ENCODE results near the gene PCBP4.

Gene PCBP4

DNA sequence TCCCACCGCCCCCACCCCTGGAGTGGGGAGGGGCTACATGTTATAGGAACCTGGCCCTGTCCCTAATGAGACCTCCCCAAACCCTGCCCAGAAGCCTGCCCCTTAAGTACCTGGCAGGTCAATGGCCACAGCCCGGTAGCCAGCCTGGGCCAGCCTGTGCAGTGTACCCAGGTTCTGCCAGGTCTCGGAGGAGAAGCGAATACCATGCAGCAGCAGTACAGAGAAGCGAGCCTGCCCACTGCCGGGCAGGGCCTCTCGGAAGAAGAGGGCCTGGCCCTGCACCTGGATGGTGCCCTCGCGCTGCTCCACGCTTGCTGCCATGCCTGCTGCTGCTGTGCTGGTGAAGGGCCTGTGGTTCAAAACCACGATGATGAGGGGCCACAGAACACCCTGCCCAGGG, 4.1 kb upstream of the PCBP4 start:
- DNase-seq (ENCODE audit: low spot score) = no peak

DNA sequence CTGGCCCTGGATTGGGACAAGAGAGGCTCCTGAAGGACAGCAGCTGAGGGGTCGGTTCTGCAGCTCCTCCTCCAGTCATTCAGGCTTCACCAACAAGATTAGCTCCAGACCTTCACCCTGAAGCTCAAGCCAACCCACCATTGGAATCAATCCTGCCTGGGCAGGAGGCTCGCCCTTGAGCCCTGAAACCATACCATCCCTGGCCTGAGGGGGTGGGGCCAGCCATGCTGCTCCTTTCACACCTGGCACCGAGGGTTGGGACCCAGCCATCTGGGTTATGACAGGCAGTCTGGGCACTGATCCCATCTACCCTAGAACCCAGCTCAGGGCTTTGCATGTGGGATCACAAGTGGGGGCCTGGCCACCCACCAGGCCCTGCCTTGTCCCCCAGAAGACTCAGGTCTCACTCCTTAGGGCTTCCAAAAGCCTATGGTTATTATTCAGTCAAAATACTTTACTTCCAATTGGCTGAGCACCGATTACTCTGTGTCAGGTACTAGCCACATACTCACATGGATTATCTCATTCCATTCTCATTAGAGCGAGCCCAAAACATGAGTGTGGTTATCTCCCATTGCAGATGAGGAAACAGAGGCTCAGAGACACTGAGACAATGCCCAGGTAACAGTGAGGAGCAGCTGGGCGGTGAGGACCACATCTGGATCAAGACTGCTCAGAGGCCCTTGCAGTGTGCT, 3.5 kb upstream of the PCBP4 start:
- DNase-seq (ENCODE audit: low spot score) = no peak

DNA sequence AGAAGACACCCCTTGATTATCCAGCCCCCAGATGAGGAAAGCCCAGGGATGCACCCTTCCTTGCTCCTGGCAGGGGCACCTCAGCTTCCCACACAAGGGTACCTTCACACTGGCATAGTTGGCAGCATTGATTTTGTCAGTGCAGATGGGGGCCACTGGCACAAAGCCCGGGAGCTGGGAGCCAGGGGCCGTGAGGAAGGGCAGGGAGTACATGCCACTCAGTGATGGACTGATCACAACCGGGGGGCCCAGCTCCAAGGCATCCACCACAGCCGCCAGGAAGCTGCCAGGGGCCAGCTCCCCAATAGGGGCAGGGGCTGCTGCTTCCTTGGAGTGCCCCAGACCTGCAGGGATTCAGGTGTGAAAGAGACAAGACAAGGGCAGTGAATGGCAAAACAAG, 2.6 kb upstream of the PCBP4 start:
- no peak for DNase-seq (ENCODE audit: low spot score)

DNA sequence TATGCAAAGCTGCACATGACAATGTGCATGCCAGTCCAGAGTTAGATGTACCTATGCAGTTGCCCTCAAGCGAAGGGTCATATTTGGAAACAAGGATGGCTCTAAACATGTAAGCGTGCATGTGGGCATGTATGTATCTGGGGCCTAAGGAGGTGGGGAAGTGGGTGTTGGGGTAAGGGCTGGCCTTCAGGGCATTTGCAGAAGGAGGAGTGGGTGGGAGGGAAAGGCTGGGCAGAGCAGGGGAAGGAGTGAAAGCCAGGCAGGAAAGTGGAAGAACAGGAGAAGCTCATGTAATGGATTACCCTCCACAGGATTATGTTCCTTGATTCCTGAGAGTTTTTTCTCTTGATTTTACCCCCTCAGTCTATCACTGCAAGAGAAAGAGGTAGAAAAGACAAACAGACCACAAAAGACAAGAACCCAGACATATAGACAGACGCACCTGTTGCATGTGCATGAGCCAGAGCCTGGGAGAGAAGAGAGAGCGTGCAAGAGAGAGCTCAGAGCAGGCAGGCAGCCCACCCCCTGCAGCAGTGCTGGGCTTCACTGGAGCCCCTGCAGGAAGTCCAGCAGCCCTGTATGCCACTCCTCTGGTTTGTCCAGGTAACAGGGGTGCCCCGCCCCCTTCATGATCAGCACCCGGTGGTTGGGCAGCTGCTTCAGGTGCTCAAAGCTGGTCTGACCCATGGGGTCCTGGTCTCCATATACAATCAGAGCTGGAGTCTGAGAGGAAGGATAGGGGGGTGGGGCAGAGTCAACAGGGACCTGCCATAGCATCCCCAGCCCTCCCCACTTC, 1.8 kb upstream of the PCBP4 start:
- no peak for DNase-seq (ENCODE audit: low spot score)

DNA sequence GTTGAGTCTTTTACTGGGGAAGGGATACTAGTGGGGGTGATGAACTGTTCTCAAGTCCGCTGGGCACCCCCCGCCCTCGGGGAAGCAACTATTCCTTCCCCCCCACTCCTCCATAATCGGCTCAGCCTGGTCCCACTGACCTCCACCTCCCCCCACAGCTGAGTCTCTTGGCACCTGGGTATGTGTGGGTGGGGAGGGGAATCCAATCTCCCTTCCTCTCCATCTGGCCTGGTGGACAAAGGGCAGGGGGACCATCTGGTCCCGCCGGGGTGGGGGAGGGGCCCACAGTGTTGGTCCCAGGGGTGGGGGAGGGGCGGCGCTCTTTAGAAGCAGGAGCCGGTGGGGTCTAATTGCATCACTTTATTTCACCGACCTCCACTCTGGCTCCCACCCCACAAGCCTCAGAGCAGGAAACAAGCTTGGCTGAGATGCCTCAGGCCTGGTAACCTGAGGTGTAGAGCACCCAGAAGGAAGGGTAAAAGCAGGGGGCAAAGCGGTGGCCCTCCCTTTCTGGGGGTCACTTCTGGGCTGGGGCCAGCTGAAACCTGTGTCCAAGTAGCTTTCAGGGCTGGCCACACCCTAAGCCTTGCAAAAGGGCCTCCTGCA, 1.0 kb upstream of the PCBP4 start:
- DNase-seq (ENCODE audit: low spot score) = no peak

DNA sequence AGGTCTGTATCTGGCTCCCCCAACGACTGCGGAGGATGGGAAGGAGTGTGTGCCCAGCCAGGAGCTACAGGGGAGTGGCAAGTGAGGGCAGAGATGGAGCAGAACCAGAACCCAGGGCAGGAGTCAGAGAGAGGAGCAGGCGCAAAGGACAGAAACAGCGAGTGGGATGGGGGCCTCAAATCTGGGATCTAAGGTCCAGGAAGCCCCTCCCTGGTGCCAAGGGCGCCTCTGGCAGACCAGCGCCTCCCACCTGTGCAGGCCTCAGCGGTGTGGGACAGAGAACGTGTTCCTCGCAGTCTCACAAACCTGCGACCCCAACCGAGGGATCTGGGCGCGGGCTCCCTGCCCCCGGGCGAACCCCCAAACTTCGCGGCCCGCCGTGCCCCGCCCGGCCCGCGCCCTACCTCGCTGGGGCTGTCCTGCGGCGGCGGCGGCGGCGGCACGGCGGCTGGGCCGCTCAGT, 301 bp downstream of the PCBP4 start:
- DNase-seq (ENCODE audit: low spot score) = no peak

DNA sequence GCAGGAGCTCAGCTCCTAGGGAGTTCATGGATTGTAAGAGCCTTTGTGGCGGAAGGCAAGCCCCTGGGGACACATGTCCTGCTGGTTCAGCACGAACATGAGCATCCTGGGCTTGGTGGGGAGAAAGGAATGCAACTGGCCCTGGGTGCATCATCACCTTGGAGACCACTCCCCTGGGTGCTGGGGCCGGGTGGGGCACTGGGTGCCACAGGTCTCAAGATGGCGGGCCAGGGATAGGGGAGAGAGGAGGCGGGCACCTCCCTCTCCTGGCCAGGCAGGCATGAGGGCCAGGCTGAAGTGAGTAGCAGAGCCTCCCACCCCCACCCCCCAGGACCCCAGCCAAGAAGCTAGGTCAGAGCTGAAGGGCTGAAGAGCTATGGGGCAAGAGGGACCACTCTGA, 768 bp downstream of the PCBP4 start:
- DNase-seq (ENCODE audit: low spot score) = no peak

DNA sequence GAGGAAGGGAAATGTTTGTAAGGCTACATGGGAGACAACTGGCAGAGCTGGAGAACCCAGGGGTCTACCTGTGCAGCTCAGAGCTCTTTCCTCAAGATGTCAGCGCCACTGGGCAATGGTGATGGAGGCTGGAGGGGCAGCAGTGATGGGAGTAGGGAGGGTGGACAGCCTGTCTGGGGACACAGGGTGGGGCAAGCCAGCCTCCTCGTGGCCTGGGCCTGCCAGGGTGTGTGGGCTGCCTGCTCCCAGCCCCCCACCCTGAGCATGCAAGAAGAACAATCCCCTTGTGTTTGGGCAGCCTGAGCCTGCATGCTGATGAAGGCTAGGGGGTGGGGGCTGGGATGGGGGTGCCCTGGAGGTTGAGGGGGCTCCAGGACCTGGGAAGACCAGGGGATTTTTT, 1.2 kb downstream of the PCBP4 start:
- DNase-seq (ENCODE audit: low spot score) = no peak

DNA sequence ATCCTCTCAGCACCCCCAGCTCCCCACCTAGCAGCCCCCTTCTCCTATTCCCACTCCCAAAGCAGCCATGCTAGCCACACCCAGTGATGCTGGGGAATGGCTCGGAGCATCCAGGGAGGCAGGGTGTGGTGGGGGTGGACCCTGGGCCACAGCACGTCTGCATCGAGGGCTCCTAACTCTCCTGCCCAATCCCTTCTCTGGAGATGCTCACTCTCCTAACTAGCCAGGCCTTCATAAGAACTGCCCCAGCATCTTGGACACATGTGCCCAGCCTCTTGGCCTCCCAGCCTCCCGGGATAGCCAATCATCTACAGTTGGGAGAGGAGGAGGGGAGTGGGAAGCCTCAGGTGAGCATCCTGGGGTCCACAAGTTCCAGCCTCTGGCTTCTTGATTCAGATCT, 2.7 kb downstream of the PCBP4 start:
- DNase-seq (ENCODE audit: low spot score) = no peak

DNA sequence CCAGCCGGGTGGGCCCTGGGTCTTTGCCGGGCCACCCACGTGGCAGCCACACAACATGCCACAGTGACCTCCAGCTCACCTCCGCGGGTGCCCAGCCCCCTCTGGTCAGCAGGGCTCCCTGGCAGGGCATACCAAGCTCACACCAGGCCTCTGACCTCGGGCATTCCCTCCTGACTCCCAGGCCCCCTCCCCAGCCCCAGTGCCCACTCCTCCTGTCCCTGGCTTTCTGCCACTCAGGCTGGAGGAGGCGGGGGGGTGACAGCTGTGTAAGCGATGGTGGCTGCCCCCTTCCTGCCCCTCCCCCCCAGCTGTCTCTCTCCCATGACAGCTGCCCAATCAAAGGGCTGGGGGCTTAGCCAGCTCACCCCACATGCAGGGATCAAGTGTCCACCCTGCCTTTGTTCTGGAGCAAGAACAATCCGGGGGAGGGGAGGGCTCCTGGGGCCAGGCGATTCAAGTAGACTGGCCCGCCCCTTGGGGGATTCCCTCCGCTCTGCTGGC, 3.3 kb downstream of the PCBP4 start:
- DNase-seq (ENCODE audit: low spot score) = no peak

DNA sequence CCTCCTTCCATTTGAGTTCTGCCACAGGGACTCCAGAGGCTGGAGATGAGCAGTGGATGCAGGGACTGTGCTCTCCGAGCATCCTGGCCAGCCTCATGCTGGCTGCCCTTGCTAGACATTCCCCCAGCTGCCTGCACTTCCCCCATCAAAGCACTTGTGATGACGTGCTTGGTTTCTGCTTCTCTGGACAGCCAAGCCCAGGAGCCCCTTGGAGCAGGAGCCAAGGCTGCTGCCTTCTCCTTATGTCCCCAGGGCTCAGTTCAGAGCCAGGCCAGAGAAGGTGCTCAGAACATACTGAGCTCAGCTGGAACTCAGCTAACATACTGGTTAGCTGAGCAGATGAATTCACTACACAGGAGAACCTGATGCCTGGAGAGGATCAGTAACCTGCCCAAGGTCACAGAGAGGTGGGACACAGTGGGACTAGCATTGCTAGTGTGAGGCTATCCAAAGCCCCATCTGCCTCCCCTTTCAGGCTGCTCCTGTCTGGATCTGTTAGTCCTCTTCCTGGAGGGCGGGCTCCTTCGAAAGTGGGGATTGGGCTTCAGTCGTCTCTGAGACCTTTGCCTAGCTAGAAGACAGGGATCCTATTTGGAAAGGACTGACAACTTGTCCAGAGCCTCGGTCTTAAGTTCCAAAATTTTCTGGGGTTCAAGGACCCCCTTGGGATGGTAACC, 4.3 kb downstream of the PCBP4 start:
- no peak for DNase-seq (ENCODE audit: low spot score)

DNA sequence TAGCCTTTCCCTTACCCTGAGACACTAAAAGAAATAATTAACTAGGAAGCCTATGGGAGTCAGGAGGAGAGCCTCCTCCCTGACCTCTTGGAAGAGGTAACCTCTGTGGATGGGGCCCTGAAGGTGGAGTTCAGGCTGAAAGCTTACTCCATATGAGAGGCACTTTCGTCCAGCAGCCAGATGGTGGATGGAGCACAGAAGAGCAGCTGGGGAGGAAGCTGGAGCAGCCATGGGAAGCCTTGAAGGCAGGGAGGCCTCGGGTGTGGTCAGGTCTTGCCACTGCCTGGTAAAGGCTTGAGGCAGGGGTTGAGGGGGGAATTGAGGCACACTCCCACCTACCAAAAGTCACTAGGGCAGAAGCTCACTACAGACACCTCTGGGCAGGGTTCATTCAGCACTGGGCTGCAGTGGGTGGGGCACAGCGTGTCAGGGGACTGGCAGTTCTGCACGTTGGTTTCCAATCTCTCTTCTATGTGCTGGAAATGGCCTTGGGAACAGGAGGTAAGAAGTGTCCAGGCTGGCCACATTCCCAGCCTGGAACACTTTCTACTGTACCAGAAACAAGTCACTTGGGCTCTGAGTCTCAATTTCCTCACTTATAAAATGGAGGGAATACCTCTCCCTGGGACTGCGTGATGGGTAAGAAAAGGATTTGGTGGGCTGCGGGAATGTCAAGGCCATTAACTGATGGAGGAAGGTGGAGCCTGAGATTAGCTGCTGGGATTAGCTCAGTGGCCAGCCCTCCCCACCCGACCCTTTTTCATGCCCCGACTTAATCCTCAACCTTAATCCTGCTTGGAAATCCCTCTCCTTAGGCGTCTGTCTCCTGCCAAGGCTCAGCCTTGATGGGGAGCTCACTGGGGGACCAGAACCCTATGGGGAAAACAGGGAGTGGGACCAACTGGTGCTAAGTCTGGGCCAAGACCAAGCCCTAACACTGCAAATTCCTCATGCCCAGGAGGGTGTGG, 5.4 kb downstream of the PCBP4 start:
- DNase-seq (ENCODE audit: low spot score) = no peak

DNA sequence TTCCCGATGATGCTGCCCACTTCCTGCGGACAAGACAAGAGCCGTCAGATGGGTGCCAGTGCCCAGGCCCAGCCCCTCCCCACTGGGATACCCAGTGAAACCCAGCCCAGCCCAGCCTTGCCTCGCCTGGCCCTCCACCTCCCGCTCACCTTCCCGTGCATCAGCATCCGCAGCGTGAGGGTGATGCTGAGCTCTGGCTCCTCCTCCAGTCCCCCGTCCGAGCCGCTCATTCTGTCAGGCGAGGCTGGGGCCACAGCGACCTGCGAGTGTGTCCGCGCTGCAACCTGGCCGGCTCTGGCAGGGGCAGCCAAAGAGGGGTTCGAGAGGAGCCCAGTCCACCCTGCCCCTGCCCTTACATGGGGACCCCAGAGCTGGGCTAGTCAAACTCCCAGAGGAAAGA, 6.2 kb downstream of the PCBP4 start:
- DNase-seq (ENCODE audit: low spot score) = no peak

DNA sequence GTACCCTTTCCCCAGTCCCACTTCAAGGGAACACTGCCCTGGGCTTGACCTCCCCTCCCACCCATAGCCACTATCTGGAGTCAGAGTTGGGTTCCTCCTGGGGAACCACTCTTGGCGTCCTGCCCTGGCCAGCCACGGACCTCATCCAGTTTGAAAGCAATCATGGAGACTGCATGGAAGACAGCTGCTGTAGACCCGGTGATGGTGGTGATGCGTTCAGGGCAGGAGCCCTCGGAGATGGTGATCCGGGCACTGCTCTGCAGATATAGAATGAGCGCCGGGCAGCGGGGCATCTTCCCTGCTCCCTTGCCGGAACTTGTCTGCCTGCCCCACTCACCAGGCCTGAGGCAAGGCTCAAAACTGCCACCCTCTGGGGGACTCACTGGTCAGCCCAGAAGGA, 6.9 kb downstream of the PCBP4 start:
- no peak for DNase-seq (ENCODE audit: low spot score)

DNA sequence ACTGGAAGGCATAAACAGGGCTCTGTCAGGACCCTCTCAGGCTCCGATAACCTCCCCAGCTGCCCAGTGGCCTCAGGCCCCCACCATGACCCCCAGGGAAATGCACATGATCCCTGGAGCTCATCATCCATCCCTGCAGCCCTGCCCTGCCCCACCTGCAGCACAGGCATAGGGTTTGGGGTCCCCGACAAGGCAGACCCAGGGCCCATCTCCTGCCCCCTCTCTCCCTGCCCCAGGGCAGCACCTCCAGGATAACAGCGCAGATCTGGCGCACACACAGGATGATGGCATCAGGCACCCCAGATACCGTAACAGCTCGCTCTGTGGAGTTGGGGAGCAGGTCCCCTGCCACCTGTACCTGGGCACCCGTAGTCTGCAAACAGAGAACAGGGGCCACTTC, 7.6 kb downstream of the PCBP4 start:
- DNase-seq (ENCODE audit: low spot score) = no peak

DNA sequence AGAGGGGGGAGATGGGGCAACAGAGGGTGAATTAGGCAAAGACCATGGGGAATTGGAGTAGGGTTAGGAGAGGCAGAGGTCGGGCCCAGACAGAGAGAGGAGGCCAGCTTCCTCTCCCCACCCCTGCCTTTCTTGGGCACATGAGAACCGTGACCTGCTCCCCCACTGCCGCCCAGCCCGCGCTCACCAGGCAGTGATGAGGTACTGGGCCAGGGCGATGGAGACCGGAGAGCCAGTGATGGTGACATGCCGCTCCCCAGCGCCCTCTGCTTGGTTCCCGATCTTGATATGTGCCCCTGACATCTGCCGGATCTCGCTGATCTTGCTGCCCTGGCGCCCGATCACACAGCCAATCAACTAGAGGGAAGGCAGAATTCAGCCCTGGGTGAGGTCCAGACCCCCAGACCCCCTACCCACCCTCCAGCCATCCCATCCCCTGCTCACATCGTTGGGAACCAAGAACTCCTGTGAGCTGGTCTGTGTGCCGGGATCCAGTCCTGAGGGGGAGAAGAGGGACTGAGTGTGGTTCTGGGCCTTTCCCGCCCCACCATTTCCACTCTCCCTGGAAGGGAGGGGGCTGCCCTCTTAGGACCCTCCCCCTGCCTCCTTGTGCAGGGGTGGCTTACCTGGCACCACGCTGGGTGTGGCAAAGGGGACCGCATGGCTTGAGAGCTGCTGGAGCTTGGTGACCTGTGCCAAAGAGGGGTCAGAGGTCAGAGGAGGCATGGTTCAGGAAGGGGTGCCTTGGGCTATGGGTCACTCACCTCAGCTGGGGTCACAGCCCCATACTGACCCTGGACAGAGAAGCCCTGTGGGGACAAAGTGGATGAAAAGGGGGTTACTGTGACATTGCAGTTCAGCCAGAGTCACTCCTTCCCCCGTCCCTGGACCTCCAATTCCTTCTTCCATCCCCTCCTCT, 8.4 kb downstream of the PCBP4 start:
- DNase-seq (ENCODE audit: low spot score) = no peak

DNA sequence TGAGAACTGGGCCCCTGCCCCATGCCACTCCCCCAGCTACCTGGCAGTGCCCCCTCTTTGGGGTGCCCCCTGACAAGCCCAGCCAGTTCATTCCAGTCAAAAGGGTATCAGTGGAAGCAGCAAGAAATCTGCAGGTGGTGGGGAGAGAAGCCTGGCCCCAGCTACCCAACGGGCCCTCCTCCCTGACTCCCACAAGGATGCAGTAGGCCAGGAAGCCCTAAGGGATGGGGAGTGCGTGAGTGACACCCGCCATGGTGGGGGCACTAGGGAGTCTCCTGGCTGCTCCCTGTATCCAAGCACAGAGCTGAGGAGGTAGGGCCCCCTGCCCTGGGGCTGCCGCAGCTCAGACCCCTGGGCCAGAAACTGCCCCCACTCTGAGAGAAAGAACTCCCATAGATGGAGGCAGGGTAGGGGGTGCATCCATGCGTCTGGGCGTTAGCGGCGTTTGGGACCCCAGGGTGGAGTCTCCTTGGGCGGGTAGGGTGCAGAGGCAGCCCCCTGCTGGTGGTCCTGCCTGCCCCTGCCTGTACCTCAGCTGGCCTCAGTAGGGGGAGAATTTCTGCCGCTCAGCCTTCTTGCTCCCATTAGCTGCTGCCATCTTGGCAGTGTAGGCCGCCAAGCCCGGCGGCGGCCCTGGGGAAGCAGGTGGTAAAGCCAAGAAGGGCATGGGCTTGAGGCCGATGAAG, 9.6 kb downstream of the PCBP4 start:
- no peak for DNase-seq (ENCODE audit: low spot score)

DNA sequence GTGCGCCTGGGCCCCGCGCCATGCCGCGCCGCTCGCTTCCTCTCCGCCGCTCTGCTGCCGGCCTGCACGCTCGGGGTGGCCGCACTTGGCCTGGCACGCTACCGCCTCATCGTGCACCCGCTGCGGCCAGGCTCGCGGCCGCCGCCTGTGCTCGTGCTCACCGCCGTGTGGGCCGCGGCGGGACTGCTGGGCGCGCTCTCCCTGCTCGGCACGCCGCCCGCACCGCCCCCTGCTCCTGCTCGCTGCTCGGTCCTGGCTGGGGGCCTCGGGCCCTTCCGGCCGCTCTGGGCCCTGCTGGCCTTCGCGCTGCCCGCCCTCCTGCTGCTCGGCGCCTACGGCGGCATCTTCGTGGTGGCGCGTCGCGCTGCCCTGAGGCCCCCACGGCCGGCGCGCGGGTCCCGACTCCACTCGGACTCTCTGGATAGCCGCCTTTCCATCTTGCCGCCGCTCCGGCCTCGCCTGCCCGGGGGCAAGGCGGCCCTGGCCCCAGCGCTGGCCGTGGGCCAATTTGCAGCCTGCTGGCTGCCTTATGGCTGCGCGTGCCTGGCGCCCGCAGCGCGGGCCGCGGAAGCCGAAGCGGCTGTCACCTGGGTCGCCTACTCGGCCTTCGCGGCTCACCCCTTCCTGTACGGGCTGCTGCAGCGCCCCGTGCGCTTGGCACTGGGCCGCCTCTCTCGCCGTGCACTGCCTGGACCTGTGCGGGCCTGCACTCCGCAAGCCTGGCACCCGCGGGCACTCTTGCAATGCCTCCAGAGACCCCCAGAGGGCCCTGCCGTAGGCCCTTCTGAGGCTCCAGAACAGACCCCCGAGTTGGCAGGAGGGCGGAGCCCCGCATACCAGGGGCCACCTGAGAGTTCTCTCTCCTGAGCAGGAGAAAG, 11.1 kb downstream of the PCBP4 start:
- peak; percentile 75 for DNase-seq (ENCODE audit: low spot score)
